HG02970 (cell line): ENCODE measurements around the gene ZSWIM1.
"Not testable (repeated sequence)": the region's sequence is repeated elsewhere in the genome, so short reads cannot be mapped to it uniquely, and the experiment has no call there.

Experiments
- ATAC-seq: cut with Tn5 transposase; IDR thresholded peaks from one replicate; pipeline ENCODE4 v1.9.1; 2021; ENCODE audit warnings: mild to moderate bottlenecking, moderate library complexity, moderate number of reproducible peaks; ENCODE audit not compliant: unreplicated experiment, low FRiP score

ZSWIM1 gene

GRCh38 chr20:45853484-45853883, 27.5 kb upstream of the ZSWIM1 start:
- no peak for ATAC-seq

- ATAC-seq, result peak; percentile 96
Observed at GRCh38 chr20:45857114-45857881, 23.7 kb upstream of the ZSWIM1 start, which contains the start of the genes ACOT8 and ZSWIM3. Gene ACOT8, minus strand, starts transcription at chr20:45857392. Its CDS starts 77 bp downstream, at chr20:45857315. Gene ZSWIM3, plus strand, starts transcription at chr20:45857614. Its CDS starts 212 bp downstream, at chr20:45857826.

- no peak for ATAC-seq
Observed at GRCh38 chr20:45857882-45858216, 23.2 kb upstream of the ZSWIM1 start.

GRCh38 chr20:45859916-45860315, 21.1 kb upstream of the ZSWIM1 start:
- no peak for ATAC-seq

GRCh38 chr20:45860560-45861220, 20.3 kb upstream of the ZSWIM1 start:
- no peak for ATAC-seq

- ATAC-seq, result no peak
Observed at GRCh38 chr20:45861221-45862075, 19.6 kb upstream of the ZSWIM1 start.

GRCh38 chr20:45863543-45864470, 17.2 kb upstream of the ZSWIM1 start:
- ATAC-seq, result no peak

GRCh38 chr20:45866454-45866853, 14.6 kb upstream of the ZSWIM1 start:
- no peak for ATAC-seq

- no peak for ATAC-seq
Observed at GRCh38 chr20:45867136-45867818, 13.8 kb upstream of the ZSWIM1 start.

- ATAC-seq, result no peak
Observed at GRCh38 chr20:45867819-45868176, 13.2 kb upstream of the ZSWIM1 start.

GRCh38 chr20:45872626-45873025, 8.4 kb upstream of the ZSWIM1 start:
- no peak for ATAC-seq

GRCh38 chr20:45873409-45874103, 7.5 kb upstream of the ZSWIM1 start:
- no peak for ATAC-seq

GRCh38 chr20:45874104-45874481, 6.9 kb upstream of the ZSWIM1 start:
- ATAC-seq, result not testable (repeated sequence)

- no peak for ATAC-seq
Observed at GRCh38 chr20:45874576-45874975, 6.5 kb upstream of the ZSWIM1 start.

- no peak for ATAC-seq
Observed at GRCh38 chr20:45878076-45878761, 2.8 kb upstream of the ZSWIM1 start.

- no peak for ATAC-seq
Observed at GRCh38 chr20:45882469-45883099, 1.6 kb downstream of the ZSWIM1 start.

GRCh38 chr20:45883100-45883469, 2.1 kb downstream of the ZSWIM1 start:
- ATAC-seq, result no peak
